ENCODE measurements around the gene FAM53A.

DNA sequence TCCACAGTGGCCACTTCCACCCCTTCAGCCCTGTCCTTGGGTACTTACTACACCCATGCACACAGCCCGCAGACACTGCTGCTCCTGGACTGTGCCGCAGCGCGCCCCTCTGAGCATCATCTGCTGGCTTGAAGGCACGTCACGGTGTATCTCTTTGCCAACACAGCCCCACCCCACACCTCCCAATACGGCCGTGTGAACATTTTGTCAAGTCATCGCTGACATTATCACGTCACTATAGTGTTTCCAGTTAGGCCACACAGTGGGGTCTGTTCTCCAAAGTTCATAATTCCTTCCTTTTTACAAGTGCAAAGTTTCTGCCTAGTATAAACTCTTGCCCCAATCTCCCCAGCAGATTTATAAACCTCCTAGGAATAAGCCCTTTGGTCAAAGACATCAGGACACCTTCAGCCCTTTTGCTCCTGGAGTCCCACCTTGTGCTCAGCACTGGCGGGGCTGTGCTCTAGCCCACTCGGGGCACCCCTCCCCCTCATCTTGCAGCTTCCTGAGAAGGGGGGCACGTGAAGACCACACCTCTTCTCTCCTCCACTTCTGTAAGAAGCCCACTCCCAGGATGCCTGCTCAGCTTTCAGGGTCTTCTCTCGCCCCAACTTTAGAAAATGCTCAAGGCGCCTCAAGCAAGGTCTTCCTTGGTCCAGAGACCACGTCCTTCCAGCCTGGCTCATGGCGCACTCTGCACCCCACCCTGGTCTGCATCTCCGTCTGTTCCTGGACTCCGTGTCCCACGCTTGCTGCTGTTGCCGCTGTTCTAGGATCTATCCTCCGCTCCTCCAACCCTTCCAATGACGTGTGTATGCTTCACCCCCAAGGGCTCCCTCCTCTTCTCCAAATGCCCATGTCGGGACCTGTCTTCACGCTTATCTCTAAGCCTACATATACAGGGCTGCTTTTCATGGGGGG, 7.2 kb downstream of the FAM53A start:
- TF ChIP-seq, protein P1, sequence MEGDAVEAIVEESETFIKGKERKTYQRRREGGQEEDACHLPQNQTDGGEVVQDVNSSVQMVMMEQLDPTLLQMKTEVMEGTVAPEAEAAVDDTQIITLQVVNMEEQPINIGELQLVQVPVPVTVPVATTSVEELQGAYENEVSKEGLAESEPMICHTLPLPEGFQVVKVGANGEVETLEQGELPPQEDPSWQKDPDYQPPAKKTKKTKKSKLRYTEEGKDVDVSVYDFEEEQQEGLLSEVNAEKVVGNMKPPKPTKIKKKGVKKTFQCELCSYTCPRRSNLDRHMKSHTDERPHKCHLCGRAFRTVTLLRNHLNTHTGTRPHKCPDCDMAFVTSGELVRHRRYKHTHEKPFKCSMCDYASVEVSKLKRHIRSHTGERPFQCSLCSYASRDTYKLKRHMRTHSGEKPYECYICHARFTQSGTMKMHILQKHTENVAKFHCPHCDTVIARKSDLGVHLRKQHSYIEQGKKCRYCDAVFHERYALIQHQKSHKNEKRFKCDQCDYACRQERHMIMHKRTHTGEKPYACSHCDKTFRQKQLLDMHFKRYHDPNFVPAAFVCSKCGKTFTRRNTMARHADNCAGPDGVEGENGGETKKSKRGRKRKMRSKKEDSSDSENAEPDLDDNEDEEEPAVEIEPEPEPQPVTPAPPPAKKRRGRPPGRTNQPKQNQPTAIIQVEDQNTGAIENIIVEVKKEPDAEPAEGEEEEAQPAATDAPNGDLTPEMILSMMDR (IDR thresholded peaks at IDR 0.05): no peak
- no peak for TF ChIP-seq POLR2A (IDR thresholded peaks at IDR 0.05)
